ENCODE data around the gene CFAP54.

DNA sequence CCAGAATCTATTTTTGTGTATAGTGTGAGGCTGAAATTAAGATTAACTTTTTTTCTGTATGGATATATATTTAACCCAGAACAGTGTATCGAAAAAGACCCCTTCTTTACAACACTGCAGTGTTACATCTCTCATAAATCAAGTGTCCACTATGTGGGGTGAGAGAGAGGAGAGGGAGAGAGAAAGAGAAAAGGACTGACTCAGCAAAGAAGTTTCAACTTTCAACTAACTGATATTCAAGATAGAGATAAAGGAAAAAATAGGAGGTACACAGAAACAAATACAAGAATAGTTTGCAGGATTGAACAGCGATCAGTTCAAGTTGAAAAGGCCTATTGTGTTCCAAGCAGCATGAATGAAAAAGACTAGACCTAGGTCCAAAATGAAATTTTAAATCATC is 291.0 kb downstream of the CFAP54 start:
- TF ChIP-seq, protein P1, sequence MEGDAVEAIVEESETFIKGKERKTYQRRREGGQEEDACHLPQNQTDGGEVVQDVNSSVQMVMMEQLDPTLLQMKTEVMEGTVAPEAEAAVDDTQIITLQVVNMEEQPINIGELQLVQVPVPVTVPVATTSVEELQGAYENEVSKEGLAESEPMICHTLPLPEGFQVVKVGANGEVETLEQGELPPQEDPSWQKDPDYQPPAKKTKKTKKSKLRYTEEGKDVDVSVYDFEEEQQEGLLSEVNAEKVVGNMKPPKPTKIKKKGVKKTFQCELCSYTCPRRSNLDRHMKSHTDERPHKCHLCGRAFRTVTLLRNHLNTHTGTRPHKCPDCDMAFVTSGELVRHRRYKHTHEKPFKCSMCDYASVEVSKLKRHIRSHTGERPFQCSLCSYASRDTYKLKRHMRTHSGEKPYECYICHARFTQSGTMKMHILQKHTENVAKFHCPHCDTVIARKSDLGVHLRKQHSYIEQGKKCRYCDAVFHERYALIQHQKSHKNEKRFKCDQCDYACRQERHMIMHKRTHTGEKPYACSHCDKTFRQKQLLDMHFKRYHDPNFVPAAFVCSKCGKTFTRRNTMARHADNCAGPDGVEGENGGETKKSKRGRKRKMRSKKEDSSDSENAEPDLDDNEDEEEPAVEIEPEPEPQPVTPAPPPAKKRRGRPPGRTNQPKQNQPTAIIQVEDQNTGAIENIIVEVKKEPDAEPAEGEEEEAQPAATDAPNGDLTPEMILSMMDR (IDR thresholded peaks at IDR 0.05; ENCODE audit: low read depth, low read length): no peak
- no peak for TF ChIP-seq POLR2A (IDR thresholded peaks at IDR 0.05; ENCODE audit: extremely low read depth, insufficient read length)
